Kasumi-1 (cell line): ENCODE results near the gene DLL4.
"Not testable (repeated sequence)": the region's sequence is repeated elsewhere in the genome, so short reads cannot be mapped to it uniquely, and the experiment has no call there.

Experiments
- DNase-seq, 2 experiments: peaks; one replicate each; lab custom pipeline; 2025; lab: John Stamatoyannopoulos, UW

DLL4 gene

GRCh38 chr15:40958723-40959122 is 29.6 kb downstream of the DLL4 start:
- no peak for DNase-seq

DNA sequence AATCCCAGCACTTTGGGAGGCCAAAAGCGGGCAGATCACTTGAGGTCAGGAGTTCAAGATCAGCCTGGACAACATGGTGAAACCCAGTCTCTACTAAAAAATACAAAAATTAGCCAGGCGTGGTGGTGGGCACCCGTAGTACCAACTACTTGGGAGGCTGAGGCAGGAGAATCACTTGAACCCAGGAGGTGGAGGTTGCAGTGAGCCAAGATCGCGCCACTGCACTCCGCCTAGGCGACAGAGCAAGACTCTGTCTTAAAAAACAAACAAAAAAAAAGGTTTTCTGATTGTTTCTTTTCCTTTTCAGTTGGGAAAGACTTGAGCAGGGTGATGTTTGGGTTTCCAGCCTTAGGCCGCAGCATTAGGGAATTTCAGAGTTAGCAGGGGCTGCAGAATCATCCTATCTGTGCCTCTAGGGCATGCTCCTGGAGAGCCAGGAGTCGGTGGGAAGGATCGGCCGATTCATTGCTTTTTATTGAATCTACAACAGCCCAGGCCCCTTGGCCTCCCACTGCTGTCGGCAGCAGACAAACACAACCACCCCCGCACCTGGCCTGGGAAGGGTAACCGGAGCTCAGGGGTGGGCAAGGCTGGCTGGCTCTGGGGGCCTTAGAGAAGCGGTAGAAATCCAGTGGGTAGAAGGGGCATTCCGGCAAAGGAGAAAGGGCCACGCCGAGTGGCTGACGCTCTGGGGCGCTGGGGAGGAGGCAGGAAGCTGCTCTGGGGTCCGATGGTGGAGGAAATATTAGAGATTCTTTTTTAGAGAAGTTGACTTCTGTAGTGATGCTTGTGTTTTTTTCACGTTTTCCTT is 30.4 kb downstream of the DLL4 start:
- DNase-seq: no peak

DNA sequence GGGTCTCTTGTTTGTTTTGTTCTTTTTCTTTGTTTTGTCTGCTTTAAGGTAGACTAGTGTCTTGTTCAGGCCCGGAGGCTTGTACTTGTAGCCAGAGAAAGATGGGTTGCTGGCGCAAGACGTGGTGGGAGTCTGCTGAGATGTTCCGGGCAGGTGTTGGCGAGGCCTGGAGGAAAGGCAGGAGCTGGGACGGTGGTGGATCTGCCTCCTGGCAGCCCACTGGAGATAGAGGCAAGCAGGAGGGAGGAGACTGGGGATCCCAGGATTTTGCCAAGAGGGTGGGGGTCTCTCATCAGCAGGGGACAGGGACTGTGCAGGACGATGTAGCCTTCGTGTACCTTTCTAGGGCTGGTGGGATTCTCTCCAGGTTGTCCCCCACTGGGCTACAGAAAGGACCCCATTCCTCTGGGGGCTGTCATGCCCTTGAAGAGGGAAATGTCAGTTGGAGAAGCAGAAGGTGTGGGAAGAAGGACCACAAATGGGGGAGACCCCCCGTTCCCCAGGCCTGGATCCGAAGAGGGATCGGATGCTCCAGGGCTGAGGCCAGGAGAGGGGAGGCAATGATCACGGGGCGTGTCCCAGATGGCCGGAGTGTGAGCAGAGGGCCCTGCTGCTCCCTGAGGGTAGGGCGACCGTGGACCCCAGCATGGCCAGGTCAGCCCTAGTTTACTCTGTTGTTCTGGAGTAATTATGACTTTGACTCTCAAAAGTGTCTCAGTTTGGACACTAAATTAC is 31.2 kb downstream of the DLL4 start:
- DNase-seq: no peak

DNA sequence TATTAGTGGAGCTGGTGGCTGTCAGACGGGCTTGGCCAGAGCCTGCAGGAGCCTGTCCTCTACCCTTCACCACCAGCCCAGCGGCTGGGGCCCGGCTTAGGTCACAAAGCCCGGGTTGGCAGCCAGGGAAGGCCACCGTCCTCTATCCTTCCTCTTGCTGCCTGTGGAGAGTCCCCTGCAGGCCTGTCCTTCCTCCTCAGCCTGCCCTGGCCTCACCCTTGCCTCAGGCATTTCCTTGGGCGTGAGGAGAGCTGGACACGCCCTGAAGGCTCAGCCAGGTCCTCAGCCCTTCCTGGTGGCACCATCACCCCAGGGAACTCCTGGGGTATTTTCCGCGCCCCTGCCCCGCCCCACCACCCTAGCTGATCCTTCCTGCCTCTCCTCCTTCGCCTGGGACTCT is 31.8 kb downstream of the DLL4 start:
- DNase-seq: no peak

- DNase-seq: not testable (repeated sequence)
These were observed 32.6 kb downstream of the DLL4 start for GRCh38 chr15:40961740-40962139.

- DNase-seq: not testable (repeated sequence)
These were observed 33.2 kb downstream of the DLL4 start for GRCh38 chr15:40962317-40962716.

GRCh38 chr15:40963201-40963600 is 34.1 kb downstream of the DLL4 start:
- no peak for DNase-seq

DNA sequence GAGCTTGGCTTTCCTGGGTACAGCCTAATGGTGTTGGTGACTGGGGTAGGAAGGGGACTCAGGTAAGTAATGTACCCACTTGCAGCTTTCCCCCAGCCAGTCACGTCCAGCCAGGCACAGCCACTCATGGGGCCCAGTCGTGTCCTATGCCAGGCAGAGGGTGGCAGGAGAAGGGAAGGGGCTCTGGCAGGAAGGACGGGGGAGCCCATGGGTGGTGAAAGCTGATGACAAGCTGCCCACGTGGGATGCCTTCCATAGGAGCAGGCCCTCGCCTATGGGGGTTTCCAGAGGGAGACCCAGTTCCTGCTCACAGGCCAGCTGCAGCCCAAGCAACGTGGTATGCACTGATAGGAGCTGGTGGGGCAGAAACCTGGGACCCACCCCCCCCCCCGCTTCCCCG is 34.9 kb downstream of the DLL4 start:
- no peak for DNase-seq

DNA sequence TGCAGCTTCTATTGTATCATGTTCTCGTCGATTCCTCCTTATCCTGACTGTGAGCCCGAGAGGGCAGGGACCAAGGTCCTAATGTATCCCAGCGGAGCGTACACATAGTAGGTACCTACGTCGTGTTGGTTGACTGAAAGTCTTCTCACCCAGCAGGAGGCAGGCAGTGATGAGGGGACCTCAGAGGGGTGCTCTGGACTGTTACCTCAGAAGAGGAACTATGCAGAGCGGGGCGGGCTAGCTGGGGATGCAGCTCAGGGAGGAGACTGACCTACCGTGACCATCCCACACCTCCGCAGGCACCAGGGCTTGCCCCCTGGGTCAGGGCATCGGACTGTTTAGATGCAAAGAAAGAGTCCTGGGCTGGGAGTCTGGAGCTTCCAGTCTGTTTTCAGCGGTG is 35.5 kb downstream of the DLL4 start:
- DNase-seq: no peak

DNA sequence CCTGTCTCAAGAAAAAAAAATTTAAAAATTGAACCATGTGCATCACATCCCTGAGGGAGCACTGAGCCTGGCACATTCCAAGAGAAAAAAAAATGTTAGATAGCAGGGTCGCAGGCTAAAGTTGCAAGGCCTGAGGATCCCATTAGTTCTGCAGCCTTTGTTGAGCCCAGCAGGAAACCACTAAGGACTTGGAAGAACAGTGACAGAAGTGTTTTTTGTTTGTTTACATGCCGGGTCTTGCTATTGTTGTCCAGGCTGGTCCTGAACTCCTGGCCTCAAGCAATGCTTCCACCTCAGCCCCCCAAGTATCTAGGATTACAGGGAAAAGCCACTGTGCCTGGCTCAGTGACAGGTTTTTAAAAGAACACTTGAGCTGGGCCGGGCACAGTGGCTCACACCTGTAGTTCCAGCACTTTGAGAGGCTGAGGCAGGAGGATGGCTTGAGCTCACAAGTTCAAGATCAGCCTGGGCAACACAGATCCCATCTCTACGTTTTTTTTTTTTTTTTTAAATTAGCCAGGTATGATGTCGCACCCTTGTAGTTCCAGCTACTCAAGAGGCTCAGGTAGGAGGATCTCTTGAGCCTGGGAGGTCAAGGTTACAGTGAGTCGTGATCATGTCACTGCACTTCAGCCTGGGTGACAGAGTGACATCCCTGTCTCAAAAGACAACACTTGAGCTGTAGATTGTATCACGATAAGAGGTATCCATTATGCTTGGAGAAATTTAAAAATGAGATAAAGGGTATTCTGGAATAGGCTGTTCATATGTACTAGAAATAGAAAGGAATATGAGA is 39.3 kb downstream of the DLL4 start:
- DNase-seq: no peak

DNA sequence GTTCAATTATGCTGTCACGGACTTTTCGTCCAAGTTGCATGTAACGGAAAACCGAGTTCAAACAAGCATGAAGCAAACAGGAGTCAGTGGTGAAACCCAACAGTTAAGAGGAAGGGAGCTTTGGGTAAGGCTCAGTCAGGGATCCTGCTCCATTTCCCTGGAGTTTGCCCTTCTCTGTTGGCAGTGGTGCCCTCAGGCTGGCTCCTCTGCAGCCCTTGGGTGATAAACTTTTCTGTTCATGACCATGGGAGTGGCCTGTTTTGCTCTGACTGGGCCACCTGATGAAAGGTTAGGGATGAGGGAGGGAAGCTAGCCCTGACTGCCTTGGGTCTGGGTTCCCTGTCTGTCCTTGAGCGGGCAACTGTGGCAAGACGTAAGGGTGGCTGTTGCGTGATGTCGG is 40.2 kb downstream of the DLL4 start:
- DNase-seq: no peak

DNA sequence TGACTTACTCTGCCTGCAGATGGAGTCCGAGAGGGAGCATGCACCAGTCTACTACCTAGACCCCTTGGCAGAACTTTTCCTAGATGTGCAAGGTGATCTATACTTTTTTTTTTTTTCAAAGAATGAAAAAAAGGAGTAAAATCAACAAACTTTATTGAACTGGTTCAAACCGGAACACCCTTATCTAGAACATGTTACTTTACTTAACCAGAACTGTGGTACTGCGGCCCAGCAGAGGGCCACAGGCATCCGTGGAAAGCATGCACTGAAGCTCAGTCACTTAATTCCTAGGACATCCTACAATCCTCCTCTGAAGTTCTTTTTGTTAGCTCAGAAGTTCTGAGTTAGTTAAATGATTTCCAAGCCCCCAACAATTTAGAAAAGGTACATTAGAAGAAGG is 45.7 kb downstream of the DLL4 start:
- DNase-seq: no peak

DNA sequence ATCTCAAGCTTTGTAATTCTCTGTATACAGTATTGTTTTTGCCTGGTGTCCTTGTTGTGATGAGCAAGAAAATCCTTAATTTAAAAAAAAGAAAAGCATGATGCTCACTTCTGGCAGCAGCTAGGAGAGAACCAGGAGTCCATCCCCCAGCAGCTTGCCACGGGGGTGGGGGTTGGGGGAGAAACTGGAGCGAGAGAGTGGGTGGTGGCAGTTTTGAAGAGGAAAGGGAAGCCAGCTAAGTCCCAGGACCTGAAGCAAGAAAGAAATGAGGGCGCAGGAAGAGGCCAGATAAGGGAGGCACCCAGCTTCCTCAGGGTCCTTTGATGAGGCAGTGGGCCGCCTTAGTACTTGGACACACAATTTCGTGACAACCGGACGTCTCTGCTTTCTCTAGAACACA is 47.7 kb downstream of the DLL4 start:
- no peak for DNase-seq

DNA sequence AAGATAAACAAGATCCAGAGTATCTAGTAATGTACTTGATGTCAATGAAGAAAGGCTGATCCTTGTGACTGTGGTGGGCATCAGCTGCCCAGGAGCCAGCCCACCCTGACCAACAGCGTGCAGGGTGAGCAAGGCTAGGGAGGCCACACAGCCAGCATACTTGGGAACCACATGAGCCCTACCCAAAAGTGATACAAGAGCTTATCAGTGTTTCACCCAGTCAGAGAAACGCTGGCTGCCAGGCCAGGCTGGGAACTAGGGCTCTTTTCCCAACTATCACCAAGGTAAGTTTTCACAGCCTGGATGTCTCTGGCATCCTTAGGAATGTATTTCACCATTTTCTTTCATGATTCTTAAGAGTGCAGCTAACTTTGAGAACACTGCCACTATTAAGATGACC is 49.0 kb downstream of the DLL4 start:
- no peak for DNase-seq

- DNase-seq: no peak
These were observed 49.4 kb downstream of the DLL4 start for GRCh38 chr15:40978562-40978961.

- no peak for DNase-seq
These were observed 52.0 kb downstream of the DLL4 start for GRCh38 chr15:40981186-40981585.

GRCh38 chr15:40982855-40983254 is 53.7 kb downstream of the DLL4 start:
- no peak for DNase-seq

DNA sequence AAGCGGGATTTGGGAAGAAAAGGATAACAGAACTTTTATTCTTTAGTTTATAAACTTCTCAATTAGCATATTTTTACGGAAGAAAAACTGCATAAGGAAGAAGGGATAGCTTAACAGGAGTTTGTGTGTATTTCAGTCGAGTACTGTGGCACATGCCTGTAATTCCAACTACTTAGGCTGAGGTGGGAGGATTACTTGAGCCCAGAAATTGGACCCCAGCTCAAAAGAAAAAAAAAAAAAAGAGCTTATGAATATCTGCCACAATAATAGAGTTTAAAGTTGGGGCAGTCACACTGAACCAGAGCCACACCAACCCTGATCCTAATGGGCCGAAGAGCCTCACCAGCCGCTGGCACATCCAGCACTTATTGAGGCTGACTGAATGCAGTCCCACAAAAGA is 55.3 kb downstream of the DLL4 start:
- no peak for DNase-seq

DNA sequence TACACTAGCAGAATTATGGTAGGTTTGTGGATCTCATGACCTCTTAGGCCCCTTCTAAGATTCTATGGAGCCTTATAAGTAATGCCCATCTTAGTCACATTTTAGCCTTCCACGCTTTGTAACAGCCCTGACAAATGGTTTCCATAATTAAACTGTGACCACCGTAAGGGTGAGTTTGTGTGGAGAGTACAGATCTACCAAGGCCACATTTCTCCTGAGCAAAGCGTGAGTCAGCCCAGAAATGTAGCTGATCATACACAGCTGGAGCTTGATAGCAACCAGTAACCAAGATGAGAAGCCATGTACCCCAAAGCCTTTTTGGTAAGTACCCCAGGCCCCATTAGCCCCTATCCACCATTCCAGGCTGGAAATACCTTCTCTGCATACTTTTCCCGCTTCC is 55.8 kb downstream of the DLL4 start:
- DNase-seq: no peak

DNA sequence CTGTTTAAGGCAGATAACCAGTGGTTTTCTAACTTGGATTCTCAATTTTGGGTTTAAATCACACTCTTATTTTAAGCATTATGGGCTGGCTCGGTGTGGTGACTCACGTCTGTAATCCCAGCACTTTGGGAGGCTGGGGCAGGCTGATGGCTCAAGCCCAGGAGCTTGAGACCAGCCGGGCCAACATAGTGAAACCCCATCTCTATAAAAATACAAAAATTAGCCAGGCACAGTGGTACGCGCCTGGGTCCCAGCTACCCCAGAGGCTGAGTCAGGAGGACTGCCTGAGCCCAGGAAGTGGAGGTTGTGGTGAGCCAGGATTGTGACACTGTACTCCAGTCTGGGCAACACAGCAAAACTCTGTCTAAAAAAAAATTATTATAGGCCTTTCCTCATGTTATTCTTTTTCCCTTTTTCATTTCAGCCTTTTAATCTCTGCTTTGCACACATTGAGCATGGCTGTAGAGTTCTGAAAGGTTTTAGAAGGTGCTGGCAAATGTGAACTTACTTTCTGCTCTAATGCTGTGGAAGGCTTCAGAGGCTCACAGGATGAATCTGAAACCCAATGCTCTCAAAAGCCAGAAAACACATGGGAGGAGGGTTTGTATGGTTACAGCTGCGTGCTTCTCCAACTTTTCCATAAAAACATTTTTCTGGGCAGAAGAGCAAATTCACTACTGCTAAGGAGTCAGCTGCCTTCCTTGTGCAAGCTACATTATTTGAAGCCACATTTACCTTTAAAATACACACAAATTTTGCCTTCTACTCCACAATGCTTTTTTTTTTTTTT is 56.6 kb downstream of the DLL4 start:
- DNase-seq: no peak

GRCh38 chr15:40986820-40987219 is 57.7 kb downstream of the DLL4 start:
- DNase-seq: no peak

GRCh38 chr15:40988156-40988555 is 59.0 kb downstream of the DLL4 start:
- no peak for DNase-seq
